ENCODE measurements around the gene CD36. TPM values are rescaled to one million over a fixed set of nuclear protein-coding genes. Genes with fewer than 3 reads are reported as not detected.

Gene CD36
- total RNA-seq, 1 experiment from 2014 or later: 1.4 TPM

GRCh38 chr7:80614851-80615271, 23.6 kb upstream of the CD36 start (continued):
- no peak for TF ChIP-seq ZNF671 (CRISPR knock-in tag; IDR thresholded peaks at IDR 0.05)
- TF ChIP-seq ZNF423 (CRISPR knock-in tag; IDR thresholded peaks at IDR 0.05): no peak
- TF ChIP-seq USF2 (CRISPR knock-in tag; IDR thresholded peaks at IDR 0.05): no peak

- ATAC-seq: no peak
- peaks cover 17% of the 10 kb centered on the region for H3K9me3 Mint-ChIP-seq
- ChIA-PET CTCF (no interaction called here), POLR2A (no interaction called here)
- H3K36me3 Mint-ChIP-seq: peaks cover 3% of the 10 kb centered on the region; the same call in 1 of the 2 replicates
- H3K27me3 Mint-ChIP-seq (ENCODE audit: low read depth): no peaks in the 10 kb centered on the region
- no peak for TF ChIP-seq ZNF671 (CRISPR knock-in tag; IDR thresholded peaks at IDR 0.05)
- TF ChIP-seq CTCF (IDR thresholded peaks at IDR 0.05): no peak
- TF ChIP-seq ZNF396 (CRISPR knock-in tag; IDR thresholded peaks at IDR 0.05; ENCODE audit: borderline replicate concordance): no peak
- no peak for TF ChIP-seq TEAD1 (CRISPR knock-in tag; IDR thresholded peaks at IDR 0.05)
- TF ChIP-seq ATF1 (CRISPR knock-in tag; IDR thresholded peaks at IDR 0.05): no peak
- no peak for TF ChIP-seq HMGXB4 (CRISPR knock-in tag; IDR thresholded peaks at IDR 0.05)
- no peak for TF ChIP-seq FOXJ3 (CRISPR knock-in tag; IDR thresholded peaks at IDR 0.05; ENCODE audit: borderline replicate concordance)
- no peak for TF ChIP-seq ZNF532 (CRISPR knock-in tag; IDR thresholded peaks at IDR 0.05; ENCODE audit: borderline replicate concordance)
- no peak for TF ChIP-seq E2F1 (CRISPR knock-in tag; IDR thresholded peaks at IDR 0.05)
- TF ChIP-seq NFE2L1 (CRISPR knock-in tag; IDR thresholded peaks at IDR 0.05): no peak
- TF ChIP-seq KAT7 (CRISPR knock-in tag; IDR thresholded peaks at IDR 0.05; ENCODE audit: borderline replicate concordance): no peak
- no peak for TF ChIP-seq AR (CRISPR knock-in tag; IDR thresholded peaks at IDR 0.05)
- TF ChIP-seq CREM (CRISPR knock-in tag; IDR thresholded peaks at IDR 0.05): no peak
- TF ChIP-seq OVOL2 (CRISPR knock-in tag; IDR thresholded peaks at IDR 0.05; ENCODE audit: borderline replicate concordance): no peak
- no peak for TF ChIP-seq ZNF232 (CRISPR knock-in tag; IDR thresholded peaks at IDR 0.05)
- no peak for TF ChIP-seq CBFB (CRISPR knock-in tag; IDR thresholded peaks at IDR 0.05; ENCODE audit: low read depth)
- no peak for TF ChIP-seq ZNF121 (CRISPR knock-in tag; IDR thresholded peaks at IDR 0.05)
- no peak for TF ChIP-seq ZNF425 (CRISPR knock-in tag; conservative IDR thresholded peaks at IDR 0.05)
- H3K4me3 Mint-ChIP-seq: no peak overlapping the region
- no peak overlapping the region for H3K27ac Mint-ChIP-seq
- DNase-seq (ENCODE audit: low spot score): no peak
- peaks cover 16% of the 10 kb centered on the region for H3K4me1 Mint-ChIP-seq
Observed at GRCh38 chr7:80618096-80618495, 20.3 kb upstream of the CD36 start.

All from WTC11 (cell line).